Ishikawa (cell line): ENCODE measurements around the gene RASSF4.

Experiments used
- CEBPB ChIP-seq: IDR thresholded peaks from 2 replicates; pipeline ENCODE4 v1.6.1; 2012
- EGR1 ChIP-seq: IDR thresholded peaks from 2 replicates; pipeline ENCODE4 v1.6.1; 2012
- EP300 ChIP-seq: IDR thresholded peaks from 2 replicates; pipeline ENCODE4 v1.6.1; 2012; ENCODE audit warnings: borderline replicate concordance
- FOXM1 ChIP-seq: IDR thresholded peaks from 2 replicates; pipeline ENCODE4 v1.6.1; 2012; ENCODE audit warnings: low read depth, borderline replicate concordance
- NFIC ChIP-seq: IDR thresholded peaks from 2 replicates; pipeline ENCODE4 v1.6.1; 2012
- RAD21 ChIP-seq: IDR thresholded peaks from 2 replicates; pipeline ENCODE4 v1.6.1; 2012; ENCODE audit warnings: low read depth
- TAF1 ChIP-seq: IDR thresholded peaks from 2 replicates; pipeline ENCODE4 v1.6.1; 2012; ENCODE audit warnings: low read depth, mild to moderate bottlenecking
- TEAD4 ChIP-seq: IDR thresholded peaks from 2 replicates; pipeline ENCODE4 v1.6.1; 2012
- YY1 ChIP-seq: IDR thresholded peaks from 2 replicates; pipeline ENCODE4 v1.6.1; 2012; ENCODE audit warnings: low read depth
- TF ChIP-seq, protein P1 (sequence below): IDR thresholded peaks from 2 replicates; pipeline ENCODE4 v1.6.1; 2012; ENCODE audit warnings: low read depth, mild to moderate bottlenecking
- TF ChIP-seq, protein P2 (sequence below): IDR thresholded peaks from 2 replicates; pipeline ENCODE4 v1.6.1; 2012

DNA sequence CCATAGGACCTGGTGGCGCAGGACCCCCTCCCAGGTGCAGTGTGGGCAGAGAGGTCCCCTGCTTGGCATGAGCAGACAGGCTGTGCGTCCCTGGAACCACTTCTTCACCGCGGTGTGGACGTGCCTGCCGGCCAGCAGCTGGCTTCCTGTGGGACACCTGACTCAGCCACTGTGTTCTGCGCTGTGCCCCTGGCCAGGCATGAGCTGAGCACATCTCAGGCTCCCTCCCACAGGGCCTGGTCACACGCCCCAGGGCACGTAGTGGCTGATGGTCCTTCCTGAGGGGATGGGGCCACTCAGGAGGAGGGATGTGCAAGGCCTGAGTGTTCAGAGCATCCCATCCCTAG is 22.5 kb downstream of the RASSF4 start:
- TF ChIP-seq TAF1 (no peak), RAD21 (no peak), CEBPB (no peak), YY1 (no peak), EP300 (no peak), NFIC (no peak), FOXM1 (no peak), EGR1 (no peak), TEAD4 (no peak)
- TF ChIP-seq, protein P1, sequence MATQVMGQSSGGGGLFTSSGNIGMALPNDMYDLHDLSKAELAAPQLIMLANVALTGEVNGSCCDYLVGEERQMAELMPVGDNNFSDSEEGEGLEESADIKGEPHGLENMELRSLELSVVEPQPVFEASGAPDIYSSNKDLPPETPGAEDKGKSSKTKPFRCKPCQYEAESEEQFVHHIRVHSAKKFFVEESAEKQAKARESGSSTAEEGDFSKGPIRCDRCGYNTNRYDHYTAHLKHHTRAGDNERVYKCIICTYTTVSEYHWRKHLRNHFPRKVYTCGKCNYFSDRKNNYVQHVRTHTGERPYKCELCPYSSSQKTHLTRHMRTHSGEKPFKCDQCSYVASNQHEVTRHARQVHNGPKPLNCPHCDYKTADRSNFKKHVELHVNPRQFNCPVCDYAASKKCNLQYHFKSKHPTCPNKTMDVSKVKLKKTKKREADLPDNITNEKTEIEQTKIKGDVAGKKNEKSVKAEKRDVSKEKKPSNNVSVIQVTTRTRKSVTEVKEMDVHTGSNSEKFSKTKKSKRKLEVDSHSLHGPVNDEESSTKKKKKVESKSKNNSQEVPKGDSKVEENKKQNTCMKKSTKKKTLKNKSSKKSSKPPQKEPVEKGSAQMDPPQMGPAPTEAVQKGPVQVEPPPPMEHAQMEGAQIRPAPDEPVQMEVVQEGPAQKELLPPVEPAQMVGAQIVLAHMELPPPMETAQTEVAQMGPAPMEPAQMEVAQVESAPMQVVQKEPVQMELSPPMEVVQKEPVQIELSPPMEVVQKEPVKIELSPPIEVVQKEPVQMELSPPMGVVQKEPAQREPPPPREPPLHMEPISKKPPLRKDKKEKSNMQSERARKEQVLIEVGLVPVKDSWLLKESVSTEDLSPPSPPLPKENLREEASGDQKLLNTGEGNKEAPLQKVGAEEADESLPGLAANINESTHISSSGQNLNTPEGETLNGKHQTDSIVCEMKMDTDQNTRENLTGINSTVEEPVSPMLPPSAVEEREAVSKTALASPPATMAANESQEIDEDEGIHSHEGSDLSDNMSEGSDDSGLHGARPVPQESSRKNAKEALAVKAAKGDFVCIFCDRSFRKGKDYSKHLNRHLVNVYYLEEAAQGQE = no peak
- TF ChIP-seq, protein P2, sequence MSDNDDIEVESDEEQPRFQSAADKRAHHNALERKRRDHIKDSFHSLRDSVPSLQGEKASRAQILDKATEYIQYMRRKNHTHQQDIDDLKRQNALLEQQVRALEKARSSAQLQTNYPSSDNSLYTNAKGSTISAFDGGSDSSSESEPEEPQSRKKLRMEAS = no peak
